Suppressor macrophage (primary cell): ENCODE data around the gene MCAM.

ENCODE experiments used
- DNase-seq, 4 experiments: peaks; one replicate each; pipeline ENCODE4 v3.0.0-alpha.2; 2020 to 2022

MCAM gene

DNA sequence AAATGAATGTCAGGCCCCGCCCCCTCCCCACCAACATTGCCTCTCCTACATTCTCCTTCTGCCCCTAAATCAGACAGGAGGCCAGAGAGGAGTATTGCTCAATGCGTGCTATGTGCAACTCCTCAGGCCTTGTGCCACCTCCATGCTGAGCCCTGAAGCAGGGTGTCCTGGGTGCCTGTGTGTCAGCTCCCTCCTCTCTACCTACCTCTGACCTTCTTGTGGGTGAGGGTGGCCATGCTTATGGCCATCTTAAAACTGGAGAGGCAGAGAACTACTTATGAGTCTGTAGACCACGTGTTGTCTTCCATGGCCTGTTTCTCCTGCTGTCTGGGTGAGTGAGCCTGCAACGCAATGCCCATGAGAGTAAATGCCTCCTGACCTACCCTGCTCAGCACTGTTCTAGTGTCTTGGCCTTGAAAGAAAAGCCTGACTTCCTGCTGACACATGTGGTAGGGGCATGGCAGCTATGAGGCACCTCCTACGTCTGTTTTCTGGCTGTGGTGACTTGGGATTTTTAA, 10.5 kb downstream of the MCAM start:
- DNase-seq = peak; percentile 18 to 58 (median 46)

DNA sequence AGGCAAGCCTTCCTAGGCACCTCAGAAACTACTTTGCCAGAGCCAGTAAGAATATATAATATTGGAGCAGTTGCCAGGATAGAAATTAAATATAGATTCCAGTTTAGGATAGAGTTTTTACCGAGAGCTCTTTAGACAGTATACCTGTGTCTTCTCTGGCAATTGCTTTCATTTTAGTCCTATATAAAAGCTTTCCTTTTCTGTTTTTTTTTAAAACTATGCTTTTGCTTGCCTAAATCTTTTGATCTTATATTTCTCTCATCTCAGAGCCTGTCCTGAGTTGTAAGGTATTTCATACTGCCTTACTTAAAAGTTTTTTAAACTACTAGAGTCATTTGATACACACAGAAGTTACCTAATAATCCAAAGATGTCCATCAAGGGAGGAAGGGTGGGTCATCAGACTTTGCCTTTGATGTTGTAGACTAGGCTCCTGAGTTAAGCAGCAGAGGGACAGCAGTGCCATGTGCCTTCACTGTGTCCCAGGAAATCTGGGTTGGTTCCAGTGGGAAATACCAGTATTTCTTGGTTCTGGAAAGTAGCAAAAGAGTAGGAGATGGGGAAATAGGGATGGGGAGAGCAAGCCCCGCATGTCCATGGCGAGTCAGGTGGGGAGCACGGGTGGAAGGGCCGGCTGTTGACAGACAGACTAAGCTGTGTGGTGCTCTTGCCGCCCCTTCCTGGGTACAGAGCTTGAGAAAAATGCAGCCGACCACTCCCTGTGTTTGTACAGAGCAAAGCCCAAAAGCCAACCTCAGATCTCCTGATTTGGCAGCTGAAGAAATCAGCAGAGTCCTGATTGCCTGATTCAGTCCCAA, 11.2 kb downstream of the MCAM start:
- no peak for DNase-seq

DNA sequence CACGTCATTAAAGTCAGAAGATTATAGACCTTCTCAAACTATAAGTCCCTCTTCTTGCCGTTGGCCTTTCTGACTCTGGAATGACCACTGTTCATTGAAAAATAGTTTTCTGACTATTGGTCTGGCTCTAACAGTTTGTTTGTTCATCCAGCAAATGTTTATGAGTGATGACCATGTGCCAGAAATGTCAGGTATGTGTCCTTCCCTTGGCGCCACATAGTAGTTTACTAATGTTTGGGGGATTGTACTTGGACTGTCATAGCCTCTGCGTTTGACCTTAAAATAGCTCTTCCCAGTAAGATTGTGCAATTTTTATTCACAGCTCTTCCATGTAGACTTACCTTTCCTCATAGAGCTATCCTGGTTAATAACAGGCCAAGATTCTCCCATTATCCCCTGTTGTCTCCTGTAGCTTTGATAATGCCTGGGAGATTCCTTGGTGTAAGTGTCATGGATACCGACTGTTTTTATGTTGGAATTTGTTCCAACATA, 13.7 kb downstream of the MCAM start:
- DNase-seq = no peak

DNA sequence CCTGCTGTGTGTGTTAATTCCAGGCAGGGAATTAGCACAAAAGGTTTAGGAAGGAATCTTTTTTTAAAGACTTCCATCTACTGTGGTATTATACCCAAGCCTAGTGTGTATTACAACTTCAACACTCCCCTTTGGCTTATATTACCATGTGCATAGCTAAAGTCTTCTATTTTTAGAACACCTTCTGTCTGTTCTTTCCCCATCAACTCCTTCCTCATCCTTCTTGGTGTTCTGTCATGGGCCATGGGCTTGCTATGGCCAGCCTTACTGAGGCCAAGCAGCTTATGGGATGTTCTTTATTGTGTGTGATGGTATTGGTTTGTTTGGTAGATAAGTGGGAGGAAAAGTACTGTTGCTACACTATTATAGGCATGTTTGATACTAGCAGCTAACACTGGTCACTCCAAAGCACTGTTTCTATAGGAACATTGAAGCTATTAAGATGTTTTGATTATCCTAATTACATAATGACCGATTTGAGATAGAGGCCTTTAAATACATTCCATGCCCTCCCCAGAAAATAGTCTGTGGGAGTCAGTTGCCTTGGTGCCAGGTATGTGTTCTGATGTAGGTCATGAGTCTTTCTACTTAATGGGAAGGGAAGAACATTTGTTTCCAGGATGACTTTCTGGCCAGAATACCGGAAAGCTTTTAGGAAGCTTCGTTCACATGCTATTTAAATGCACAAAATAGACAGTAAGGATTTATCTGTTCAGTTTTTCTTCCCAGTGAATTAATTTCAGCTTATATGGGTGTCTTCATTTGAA, 16.5 kb downstream of the MCAM start:
- no peak for DNase-seq

DNA sequence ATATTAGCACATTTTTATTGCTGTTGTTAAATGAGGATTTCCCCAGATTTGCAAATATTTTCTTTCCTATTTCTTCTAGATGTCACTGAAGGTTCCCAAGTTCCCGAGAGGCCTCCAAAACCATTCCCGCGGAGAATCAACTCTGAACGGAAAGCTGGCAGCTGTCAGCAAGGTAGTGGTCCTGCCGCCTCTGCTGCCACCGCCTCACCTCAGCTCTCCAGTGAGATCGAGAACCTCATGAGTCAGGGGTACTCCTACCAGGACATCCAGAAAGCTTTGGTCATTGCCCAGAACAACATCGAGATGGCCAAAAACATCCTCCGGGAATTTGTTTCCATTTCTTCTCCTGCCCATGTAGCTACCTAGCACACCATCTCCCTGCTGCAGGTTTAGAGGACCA, 17.5 kb downstream of the MCAM start:
- no peak for DNase-seq

DNA sequence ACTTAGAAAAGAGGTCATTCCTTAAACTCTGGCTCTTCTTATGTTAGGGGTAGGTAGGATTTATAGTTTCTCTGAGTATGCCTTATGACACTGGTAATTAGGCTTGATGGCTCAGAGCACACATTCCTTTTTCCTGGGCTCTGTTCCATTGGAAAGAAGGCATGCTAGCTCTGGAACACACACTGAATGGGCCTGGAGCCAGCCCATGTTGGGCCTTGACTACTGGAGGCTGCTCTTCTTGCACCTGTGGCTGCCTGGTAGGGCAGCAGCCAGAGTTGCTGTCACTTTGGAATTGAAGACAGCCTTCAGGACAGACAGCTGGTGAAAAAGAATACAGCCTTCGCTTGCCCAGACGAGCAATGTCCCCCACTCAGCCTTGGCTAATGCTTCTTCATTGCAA, 18.2 kb downstream of the MCAM start:
- no peak for DNase-seq

DNA sequence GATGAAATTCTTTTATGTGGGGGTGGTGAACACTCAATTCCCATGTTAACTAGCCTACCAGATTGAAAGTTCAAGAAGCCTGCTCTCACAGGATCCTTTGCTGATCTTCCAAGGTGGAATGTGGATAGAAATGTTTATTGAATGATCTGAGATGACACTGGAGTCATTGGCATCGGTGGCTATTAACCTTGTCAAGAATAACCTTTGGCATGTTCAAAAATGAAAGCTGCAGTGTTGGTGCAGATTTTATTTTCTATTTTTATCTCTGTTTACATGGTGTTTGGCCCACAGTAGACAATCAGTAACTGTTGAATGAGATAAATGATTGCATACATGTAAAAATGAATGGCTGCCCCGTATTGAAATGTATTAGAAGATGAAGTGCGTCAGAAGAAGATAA, 19.0 kb downstream of the MCAM start:
- no peak for DNase-seq

DNA sequence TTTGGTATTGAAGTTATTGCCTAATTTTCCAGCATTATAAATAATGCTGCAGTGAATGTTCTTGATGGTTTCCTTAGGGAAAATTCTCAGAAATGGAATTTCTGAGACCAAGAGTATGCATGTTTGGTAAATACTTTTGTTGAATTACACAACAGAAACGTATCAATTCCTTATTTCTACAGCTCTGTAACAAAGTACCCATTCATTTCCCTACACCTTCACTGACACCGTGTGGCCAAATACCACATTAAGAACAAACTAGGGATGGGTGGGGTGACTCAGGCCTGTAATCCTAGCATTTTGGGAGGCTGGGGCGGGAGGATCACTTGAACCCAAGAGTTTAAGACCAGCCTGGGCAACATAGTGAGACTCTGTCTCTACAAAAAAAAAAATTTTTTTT, 21.8 kb downstream of the MCAM start:
- peak in 1 of 4 experiments; percentile 14 for DNase-seq

DNA sequence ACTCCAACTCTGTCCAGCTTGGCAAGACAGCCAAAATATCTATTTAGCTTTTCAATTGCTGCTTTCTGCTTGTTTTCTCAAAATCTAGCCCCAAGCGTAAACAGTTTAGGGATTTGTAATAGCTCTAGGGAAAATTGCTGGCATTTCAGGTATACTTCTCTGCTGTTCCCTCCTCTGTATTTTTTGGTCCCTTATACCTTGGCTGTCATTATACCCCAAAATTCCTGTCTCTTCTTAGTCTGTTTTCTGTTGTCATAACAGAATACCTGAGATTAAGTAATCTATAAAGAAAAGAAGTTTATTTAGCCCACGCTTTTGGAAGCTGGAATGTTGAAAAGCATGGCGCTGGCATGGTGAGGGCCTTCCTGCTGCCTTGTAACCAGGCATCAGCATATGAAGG, 23.5 kb downstream of the MCAM start:
- no peak for DNase-seq

DNA sequence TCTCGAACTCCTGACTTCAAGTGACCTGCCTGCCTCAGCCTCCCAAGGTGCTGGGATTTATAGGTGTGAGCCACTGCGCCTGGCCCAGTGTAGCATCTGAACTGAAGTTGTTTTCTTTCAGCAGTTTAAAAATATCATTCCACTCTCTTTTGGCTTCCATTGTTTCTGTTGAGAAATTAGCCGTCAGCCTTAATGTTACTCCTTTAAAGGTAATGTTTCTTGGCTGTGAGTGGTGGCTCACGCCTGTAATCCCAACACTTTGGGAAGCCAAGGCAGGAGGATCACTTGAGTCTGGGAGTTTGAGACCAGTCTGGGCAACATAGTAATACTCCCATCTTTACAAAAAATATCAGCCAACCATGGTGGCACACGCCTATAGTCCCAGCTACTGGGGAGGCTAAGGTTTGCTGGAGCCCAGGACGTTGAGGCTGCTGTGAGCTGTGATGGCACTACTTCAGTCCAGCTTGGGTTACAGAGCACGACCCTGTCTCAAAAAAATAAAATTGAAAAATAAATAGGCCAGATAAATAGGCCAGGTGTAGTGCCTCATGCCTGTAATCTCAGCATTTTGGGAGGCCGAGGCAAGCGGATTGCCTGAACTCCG, 25.9 kb downstream of the MCAM start:
- no peak for DNase-seq

DNA sequence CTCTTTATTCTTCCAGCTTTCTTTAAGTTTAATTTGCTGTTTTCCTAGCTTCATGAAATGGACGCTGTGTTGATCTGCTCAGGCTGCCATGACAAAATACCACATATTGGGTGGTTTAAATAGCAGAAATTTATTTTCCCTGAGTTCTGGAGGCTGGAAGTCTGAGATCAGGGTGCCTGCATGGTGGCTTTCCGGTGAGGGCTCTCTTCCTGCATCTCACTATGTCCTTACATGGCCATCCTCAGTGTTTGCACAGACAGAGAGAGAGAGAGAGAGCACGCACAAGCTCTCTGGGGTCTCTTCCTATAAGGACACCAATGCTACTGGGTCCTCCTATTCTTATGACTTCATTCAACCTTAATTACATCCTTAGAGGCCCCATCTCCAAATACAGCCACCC, 28.7 kb downstream of the MCAM start:
- DNase-seq = no peak

DNA sequence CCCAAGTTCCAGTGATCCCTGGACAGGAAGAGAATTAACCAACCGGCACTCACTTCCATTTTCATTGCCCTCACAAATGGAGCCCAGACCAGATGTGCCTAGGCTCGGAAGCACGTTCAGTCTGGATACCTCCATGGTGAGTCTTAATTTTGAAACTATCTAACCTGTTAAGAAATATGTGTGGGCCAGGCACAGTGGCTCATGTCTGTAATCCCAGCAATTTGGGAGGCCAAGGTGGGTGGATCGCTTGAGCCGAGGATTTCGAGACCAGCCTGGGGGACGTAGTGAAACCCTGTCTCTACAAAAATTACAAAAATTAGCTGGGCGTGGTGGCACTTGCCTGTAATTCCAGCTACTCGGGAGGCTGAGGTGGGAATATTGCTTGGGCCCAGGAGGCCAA, 31.5 kb downstream of the MCAM start:
- no peak for DNase-seq

DNA sequence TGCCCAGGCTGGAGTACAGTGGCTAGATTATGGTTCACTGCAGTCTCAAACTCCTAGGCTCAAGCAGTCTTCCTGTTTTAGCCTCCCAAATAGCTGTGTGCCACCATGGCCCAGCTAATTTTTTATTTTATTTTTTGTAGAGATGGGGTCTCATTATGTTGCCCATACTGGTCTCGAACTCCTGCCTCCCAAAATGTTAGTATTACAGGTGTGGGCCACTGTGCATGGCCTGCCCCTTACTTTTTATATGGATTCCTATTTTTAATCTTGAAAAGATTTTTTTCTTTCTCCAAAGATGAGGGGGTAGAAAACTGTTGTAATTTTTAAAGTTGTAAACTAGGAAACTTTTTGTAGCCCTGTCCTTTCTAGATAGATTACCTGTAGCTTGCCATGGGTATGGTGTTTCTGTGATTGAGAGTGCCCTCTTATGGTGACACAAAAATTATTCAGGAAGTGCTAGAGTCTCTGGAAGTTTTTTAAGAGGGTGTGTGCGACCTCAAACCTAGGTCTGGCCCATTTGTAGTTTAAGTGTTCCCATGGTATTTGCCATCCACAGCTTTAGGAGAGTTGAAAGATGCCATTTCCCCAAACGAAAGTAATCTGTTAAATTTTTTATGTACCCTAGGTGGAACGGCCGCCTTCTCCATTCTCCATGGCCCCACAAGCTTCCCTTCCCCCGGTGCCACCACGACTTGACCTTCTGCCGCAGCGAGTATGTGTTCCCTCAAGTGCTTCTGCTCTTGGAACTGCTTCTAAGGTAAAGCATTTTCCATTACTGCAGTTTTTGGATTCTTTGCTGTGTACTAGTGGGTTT, 32.4 kb downstream of the MCAM start:
- DNase-seq = peak in 3 of 4 experiments; percentile 13 to 48 (median 42)

DNA sequence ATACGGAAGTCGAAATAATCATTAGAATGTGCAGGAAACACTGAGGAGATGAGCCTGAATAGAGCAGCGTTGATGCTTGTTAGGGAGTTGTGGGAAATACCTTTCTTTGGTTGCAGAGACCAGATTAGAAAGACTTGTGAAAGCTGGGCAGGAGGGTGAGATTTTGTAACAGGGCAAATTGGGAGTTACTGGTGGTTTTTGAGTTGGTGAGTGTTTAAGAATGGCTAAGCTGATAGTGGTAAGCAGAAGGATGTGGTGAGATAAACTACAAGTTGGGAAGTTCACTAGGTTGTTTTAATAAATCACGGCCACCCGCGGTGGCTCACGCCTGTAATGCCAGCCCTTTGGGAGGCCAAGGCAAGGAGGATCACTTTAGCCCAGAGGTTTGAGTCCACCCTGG, 34.4 kb downstream of the MCAM start:
- DNase-seq = no peak

DNA sequence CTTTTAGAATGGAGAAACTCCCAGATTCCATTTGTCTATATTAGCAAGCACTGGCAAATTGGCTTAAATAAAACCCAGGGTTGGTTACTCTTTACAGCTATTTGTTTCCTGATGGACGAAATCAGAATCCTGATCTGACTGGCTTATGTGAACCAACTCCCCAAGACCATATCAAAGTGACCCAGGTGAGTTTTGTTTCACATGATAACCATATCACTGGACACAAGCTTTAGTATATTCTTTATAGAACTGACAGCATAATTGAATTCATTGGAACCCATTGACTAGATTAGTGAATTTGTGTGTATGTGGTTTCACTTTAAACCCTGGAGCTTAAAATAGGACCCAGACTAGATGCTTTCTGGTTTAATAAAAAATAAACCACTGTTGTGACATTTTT, 39.3 kb downstream of the MCAM start:
- DNase-seq = no peak

DNA sequence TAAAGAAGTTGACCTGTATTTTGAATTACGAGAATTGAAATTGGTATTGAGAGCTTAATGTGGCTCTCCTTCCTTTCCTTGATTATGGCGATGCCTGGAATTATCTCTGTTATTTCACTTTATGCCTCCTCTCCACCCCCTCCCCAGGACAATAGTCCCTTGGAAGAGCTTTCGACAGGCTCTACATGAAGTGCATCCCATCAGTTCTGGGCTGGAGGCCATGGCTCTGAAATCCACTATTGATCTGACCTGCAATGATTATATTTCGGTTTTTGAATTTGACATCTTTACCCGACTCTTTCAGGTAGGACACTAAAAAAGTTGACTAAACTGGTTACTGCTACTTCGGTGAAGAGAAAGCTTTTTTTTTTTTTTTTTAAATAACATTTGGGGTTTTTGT, 43.2 kb downstream of the MCAM start:
- no peak for DNase-seq

DNA sequence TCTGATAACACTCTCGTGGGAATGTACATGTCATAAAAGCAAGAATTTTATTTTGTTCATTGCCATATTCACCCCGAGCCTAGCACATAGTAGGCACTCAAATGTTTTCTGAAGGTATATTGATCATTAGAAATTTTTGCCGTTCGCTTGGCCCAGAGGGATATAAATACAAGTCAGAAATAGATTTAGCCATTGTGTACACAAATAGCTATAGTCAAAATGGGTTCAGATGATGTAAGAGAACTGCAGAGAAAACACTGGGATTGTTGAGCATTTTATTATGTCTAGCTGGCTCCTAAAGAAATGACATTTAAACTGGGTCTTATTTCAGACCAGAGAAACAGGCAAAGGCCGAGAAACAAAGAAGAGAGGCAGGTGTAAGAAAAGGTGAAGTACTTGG, 49.3 kb downstream of the MCAM start:
- DNase-seq = no peak

DNA sequence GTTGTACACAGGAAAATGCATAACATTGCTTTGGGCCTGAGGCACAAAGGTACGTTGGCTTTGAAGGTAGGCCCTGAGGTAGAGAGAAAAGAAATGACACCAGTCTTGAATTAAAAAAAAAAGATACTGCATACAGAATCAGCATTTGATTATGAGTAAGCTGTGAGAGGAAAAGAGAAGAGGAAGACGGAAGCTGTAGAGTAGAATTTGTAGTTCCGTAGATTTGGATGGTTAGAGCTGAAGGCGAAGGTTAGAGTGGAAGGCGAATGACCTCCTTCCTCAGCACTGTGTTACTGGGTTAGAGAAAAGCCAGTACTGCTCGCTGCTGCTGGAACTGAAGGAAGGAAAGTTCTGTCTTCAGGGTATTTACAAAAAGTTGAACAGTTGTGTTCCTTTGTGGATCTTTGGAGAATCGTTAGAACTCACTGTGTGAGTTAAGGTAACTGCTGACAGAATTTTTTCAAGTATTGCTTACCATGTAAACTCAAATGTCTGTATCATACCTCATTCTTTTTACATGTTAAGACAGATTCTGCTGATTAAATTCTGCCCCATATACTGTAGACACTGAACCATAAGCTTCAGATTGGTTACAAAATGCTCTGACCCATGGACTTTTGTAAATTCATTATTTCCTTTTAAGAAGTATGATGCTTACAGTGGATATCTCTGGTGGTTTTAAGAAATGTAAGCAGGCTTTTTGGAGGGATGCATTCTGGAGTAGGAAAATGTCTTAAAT, 50.2 kb downstream of the MCAM start:
- DNase-seq = peak in 3 of 4 experiments; percentile 25 to 54 (median 47)

DNA sequence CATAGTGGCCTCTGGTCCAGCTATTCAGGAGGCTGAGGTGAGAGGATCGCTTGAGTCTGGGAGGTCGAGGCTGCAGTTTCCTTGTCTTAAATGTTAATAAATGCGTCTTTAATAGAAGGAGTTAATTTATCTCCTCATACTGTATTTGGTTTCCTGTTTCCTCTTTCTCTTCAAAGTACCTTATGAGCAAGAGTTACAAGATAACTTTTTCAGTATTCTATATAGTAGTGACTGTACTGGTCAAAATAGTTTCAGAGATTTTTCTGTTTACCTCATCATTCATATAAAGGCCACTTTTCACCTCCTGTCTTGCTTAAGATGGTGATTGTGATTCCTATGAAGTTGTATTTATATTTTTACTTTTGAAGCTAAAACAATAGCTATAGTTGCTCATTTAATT, 50.9 kb downstream of the MCAM start:
- DNase-seq = no peak

DNA sequence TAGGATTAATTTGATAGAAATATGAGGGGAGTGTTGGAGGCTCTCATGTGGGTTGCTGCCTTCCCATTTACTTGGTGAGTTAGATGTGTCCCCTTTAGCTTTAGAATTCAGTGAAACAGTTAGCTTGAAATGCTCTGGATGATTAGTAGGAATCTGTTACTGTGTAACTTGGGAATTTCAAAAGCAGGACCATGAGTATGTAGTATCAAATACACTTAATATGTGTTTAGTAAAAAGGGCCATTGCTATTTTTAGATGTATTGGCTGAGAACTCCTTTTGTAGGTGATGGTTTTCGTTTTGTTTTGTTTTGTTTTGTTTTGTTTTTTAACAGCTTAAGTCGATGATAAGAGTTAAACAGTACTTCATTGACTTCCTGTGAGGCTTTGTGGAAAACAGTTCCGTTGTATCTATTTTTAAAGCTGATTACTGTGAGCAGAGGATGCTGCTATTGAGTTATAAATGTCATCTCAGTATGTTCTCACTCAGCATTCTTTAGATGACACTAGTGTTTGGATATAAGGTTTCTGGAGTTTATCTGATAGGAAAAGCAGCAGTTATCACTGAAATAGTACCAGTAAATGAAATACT, 53.5 kb downstream of the MCAM start:
- DNase-seq = peak in 2 of 4 experiments; percentile 20 to 29

DNA sequence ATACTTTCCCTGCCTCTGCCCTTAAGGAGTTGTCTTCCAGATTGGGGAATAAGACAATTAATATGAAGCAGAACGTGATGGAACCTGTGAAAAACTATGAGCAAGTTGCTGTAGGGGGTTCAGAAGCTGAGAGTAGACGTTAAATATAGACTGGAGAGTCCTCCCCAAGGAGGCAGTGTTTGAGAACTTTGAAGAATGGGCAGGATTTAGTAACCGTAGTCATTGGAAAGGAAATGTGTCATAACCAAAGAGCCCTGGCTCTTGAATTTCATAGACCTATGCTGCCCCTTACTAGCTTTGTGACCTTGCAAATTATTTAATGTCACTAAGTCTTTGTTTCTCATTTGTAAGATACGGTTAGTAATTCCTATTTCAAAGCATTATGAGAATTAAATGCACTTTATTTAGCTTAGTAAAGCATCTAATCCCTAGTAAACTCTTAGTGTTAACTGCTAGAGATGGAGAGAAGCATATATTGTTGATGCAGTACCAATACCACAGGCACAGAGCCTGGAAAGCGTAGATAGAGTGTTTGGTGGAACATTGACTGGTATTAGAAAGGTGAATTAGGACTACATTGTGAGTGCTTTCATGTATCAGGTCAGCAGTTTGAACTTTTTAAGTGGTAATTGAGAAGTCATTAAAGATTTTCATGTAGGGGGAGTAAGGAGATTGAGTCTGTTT, 54.1 kb downstream of the MCAM start:
- DNase-seq = peak; percentile 5 to 45 (median 24)
